GM12878 (cell line): Measurements from ENCODE around the gene CDC16.

Experiments
- CHD2 ChIP-seq: IDR thresholded peaks from 2 replicates; pipeline ENCODE4 v1.6.1; 2011; ENCODE audit warnings: low read depth, low read length, improper control_type of control experiment, borderline replicate concordance
- NFXL1 ChIP-seq: fragments of 450-650 bp; IDR thresholded peaks from 2 replicates; pipeline ENCODE4 v1.6.1; 2017; ENCODE audit warnings: antibody characterized with exemption, mild to moderate bottlenecking, borderline replicate concordance
- SPI1 ChIP-seq: IDR thresholded peaks from 2 replicates; pipeline ENCODE4 v1.6.1; 2011; ENCODE audit warnings: low read depth, mild to moderate bottlenecking, low read length, moderate library complexity, borderline replicate concordance; ENCODE audit not compliant: insufficient read depth
- TAF1 ChIP-seq: IDR thresholded peaks from 2 replicates; pipeline ENCODE4 v1.6.1; 2011; ENCODE audit warnings: mild to moderate bottlenecking, low read depth, low read length, borderline replicate concordance
- ZSCAN29 ChIP-seq: fragments of 450-650 bp; IDR thresholded peaks from 2 replicates; pipeline ENCODE4 v1.6.1; 2017; ENCODE audit warnings: mild to moderate bottlenecking, moderate library complexity
- TF ChIP-seq, protein P1 (sequence below), 3 experiments: IDR thresholded peaks in 2 of 3; conservative IDR thresholded peaks in 1 of 3; 2 replicates each; pipeline ENCODE4 v1.5.1; 2011; ENCODE audit warnings: low read depth in 3 of 3, low read length in 3 of 3, mild to moderate bottlenecking in 3 of 3, control low read depth in 2 of 3, moderate library complexity in 2 of 3, inconsistent platforms in 1 of 3, mixed read lengths in 1 of 3; ENCODE audit not compliant: control insufficient read depth in 2 of 3, insufficient read depth in 1 of 3; ENCODE audit errors: extremely low read depth in 1 of 3
- TF ChIP-seq, protein P2 (sequence below): fragments of 450-650 bp; IDR thresholded peaks from 2 replicates; pipeline ENCODE4 v1.6.1; 2017; ENCODE audit warnings: mild to moderate bottlenecking
- TF ChIP-seq, protein P3 (sequence below): IDR thresholded peaks from 2 replicates; pipeline ENCODE4 v1.6.1; 2012; ENCODE audit warnings: low read depth, low read length, improper control_type of control experiment

DNA sequence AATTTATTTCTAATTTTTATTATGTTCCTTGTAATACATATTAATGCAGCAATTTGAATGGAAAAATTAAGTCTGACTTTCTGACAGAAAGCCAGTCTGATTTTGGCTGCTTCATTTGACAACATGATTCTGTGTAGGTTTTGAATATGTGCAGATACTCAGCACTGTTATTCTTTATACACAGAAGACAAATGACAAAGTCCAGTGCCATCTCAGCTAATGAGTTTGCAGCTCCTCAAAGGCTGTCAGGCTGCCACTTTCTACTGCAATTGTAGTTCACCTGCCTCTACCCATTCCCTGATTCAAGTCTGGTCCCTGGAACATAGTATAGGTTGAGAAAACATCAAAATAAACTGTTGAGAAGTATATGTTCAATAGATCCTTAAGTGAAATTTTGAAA is 76.7 kb downstream of the CDC16 start:
- TF ChIP-seq NFXL1 (no peak), CHD2 (no peak), TAF1 (no peak), ZSCAN29 (no peak), SPI1 (no peak)
- TF ChIP-seq, protein P1, sequence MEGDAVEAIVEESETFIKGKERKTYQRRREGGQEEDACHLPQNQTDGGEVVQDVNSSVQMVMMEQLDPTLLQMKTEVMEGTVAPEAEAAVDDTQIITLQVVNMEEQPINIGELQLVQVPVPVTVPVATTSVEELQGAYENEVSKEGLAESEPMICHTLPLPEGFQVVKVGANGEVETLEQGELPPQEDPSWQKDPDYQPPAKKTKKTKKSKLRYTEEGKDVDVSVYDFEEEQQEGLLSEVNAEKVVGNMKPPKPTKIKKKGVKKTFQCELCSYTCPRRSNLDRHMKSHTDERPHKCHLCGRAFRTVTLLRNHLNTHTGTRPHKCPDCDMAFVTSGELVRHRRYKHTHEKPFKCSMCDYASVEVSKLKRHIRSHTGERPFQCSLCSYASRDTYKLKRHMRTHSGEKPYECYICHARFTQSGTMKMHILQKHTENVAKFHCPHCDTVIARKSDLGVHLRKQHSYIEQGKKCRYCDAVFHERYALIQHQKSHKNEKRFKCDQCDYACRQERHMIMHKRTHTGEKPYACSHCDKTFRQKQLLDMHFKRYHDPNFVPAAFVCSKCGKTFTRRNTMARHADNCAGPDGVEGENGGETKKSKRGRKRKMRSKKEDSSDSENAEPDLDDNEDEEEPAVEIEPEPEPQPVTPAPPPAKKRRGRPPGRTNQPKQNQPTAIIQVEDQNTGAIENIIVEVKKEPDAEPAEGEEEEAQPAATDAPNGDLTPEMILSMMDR (IDR thresholded peaks at IDR 0.05 in 2 of 3, conservative IDR thresholded peaks at IDR 0.05 in 1 of 3; ENCODE audit: control insufficient read depth in 2 of 3, extremely low read depth in 1 of 3, insufficient read depth in 1 of 3, low read depth in 3 of 3, low read length in 3 of 3): no peak
- TF ChIP-seq, protein P2, sequence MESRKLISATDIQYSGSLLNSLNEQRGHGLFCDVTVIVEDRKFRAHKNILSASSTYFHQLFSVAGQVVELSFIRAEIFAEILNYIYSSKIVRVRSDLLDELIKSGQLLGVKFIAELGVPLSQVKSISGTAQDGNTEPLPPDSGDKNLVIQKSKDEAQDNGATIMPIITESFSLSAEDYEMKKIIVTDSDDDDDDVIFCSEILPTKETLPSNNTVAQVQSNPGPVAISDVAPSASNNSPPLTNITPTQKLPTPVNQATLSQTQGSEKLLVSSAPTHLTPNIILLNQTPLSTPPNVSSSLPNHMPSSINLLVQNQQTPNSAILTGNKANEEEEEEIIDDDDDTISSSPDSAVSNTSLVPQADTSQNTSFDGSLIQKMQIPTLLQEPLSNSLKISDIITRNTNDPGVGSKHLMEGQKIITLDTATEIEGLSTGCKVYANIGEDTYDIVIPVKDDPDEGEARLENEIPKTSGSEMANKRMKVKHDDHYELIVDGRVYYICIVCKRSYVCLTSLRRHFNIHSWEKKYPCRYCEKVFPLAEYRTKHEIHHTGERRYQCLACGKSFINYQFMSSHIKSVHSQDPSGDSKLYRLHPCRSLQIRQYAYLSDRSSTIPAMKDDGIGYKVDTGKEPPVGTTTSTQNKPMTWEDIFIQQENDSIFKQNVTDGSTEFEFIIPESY: no peak
- TF ChIP-seq, protein P3, sequence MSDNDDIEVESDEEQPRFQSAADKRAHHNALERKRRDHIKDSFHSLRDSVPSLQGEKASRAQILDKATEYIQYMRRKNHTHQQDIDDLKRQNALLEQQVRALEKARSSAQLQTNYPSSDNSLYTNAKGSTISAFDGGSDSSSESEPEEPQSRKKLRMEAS: no peak
